ENCODE data around the gene GRID2. TPM values are rescaled to one million over a fixed set of nuclear protein-coding genes. Genes with fewer than 3 reads are reported as not detected.
A peak's percentile ranks its signal among the peaks of the same experiment; 100 is the strongest.

The GRID2 gene
- total RNA-seq, 1 donor = not detected

DNA sequence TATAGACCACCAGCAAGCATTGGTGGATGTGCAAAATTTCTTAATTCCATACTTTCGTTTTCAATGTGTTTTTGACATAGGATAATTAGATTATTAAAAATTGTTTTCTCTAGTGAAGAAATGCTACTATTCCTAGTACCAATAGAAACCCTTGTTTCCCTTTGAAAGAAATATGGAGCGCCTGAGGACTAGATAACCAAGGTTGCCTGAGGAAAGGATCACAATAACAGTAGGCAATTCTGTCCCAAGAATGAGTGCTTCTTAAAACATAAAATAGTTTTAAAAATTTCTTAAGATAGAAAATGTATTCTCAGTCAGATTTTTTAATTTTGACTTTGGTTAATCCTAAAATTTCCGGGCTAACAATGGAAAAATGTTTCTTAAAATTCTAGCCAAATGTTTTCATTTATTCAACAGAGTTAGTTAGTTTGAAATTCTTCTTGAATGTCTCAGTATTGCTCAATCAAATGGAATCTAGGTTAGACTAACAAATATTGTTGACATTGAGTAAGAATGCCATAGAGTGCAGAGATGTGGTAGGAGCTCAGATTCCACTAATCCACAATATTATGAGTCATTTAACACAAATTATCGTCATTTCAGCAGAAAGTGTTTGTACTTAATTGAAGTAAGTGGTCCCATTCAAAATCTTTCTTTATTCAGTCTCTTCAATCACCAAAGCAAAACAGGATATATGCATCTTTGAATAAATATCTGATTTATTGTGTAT is 666.0 kb downstream of the GRID2 start:
- H3K27ac ChIP-seq (ENCODE audit: low read depth, low read length) = no peak overlapping the region
- no peaks in the 10 kb centered on the region for H3K36me3 ChIP-seq (ENCODE audit: insufficient read depth, low read length)
- H3K79me2 ChIP-seq (ENCODE audit: insufficient read depth, low read length) = no peaks in the 10 kb centered on the region
- no peak overlapping the region for H3K4me3 ChIP-seq (ENCODE audit: insufficient read depth, low read length)
- no peak overlapping the region for H2AFZ ChIP-seq (ENCODE audit: low read length)
- H4K20me1 ChIP-seq (ENCODE audit: insufficient read depth, low read length) = no peaks in the 10 kb centered on the region
- H3K4me1 ChIP-seq (ENCODE audit: insufficient read depth, low read length) = no peaks in the 10 kb centered on the region
- no peaks in the 10 kb centered on the region for H3K27me3 ChIP-seq (ENCODE audit: insufficient read depth, low read length)
- no peak overlapping the region for H3K4me2 ChIP-seq (ENCODE audit: insufficient read depth, low read length)
- DNase-seq (ENCODE audit: insufficient read length, low spot score, missing footprints) = peak; percentile 58
- H3K9me3 ChIP-seq (ENCODE audit: low read depth, low read length) = no peaks in the 10 kb centered on the region
- TF ChIP-seq CTCF (IDR thresholded peaks at IDR 0.05; ENCODE audit: extremely low read depth, low read depth, low read length) = no peak

- DNase-seq (ENCODE audit: insufficient read length, low spot score, missing footprints) = no peak
- no peak for TF ChIP-seq CTCF (IDR thresholded peaks at IDR 0.05; ENCODE audit: extremely low read depth, low read depth, low read length)
- no peaks in the 10 kb centered on the region for H3K79me2 ChIP-seq (ENCODE audit: insufficient read depth, low read length)
- no peak overlapping the region for H3K4me3 ChIP-seq (ENCODE audit: insufficient read depth, low read length)
- H3K9me3 ChIP-seq (ENCODE audit: low read depth, low read length) = no peaks in the 10 kb centered on the region
- no peaks in the 10 kb centered on the region for H3K27me3 ChIP-seq (ENCODE audit: insufficient read depth, low read length)
- no peak overlapping the region for H3K4me2 ChIP-seq (ENCODE audit: insufficient read depth, low read length)
- no peaks in the 10 kb centered on the region for H4K20me1 ChIP-seq (ENCODE audit: insufficient read depth, low read length)
- H3K36me3 ChIP-seq (ENCODE audit: insufficient read depth, low read length) = no peaks in the 10 kb centered on the region
- no peak overlapping the region for H3K27ac ChIP-seq (ENCODE audit: low read depth, low read length)
- no peaks in the 10 kb centered on the region for H3K4me1 ChIP-seq (ENCODE audit: insufficient read depth, low read length)
- no peak overlapping the region for H2AFZ ChIP-seq (ENCODE audit: low read length)
Measured at GRCh38 chr4:92970996-92971395, 667.2 kb downstream of the GRID2 start.

GRCh38 chr4:92988301-92988700 is 684.5 kb downstream of the GRID2 start:
- Histone ChIP-seq H3K4me2 (ENCODE audit: insufficient read depth, low read length) (no peak overlapping the region), H3K27ac (ENCODE audit: low read depth, low read length) (no peak overlapping the region), H4K20me1 (ENCODE audit: insufficient read depth, low read length) (no peaks in the 10 kb centered on the region), H2AFZ (ENCODE audit: low read length) (no peak overlapping the region), H3K79me2 (ENCODE audit: insufficient read depth, low read length) (no peaks in the 10 kb centered on the region), H3K27me3 (ENCODE audit: insufficient read depth, low read length) (no peaks in the 10 kb centered on the region), H3K9me3 (ENCODE audit: low read depth, low read length) (no peaks in the 10 kb centered on the region), H3K4me3 (ENCODE audit: insufficient read depth, low read length) (no peak overlapping the region), H3K36me3 (ENCODE audit: insufficient read depth, low read length) (no peaks in the 10 kb centered on the region), H3K4me1 (ENCODE audit: insufficient read depth, low read length) (no peaks in the 10 kb centered on the region)
- no peak for DNase-seq (ENCODE audit: insufficient read length, low spot score, missing footprints)
- TF ChIP-seq CTCF (IDR thresholded peaks at IDR 0.05; ENCODE audit: extremely low read depth, low read depth, low read length) = no peak

GRCh38 chr4:92992758-92993157 is 689.0 kb downstream of the GRID2 start:
- no peak overlapping the region for H3K4me3 ChIP-seq (ENCODE audit: insufficient read depth, low read length)
- no peaks in the 10 kb centered on the region for H3K36me3 ChIP-seq (ENCODE audit: insufficient read depth, low read length)
- no peak for DNase-seq (ENCODE audit: insufficient read length, low spot score, missing footprints)
- TF ChIP-seq CTCF (IDR thresholded peaks at IDR 0.05; ENCODE audit: extremely low read depth, low read depth, low read length) = no peak
- H3K27ac ChIP-seq (ENCODE audit: low read depth, low read length) = no peak overlapping the region
- H3K27me3 ChIP-seq (ENCODE audit: insufficient read depth, low read length) = no peaks in the 10 kb centered on the region
- no peaks in the 10 kb centered on the region for H3K9me3 ChIP-seq (ENCODE audit: low read depth, low read length)
- no peak overlapping the region for H3K4me2 ChIP-seq (ENCODE audit: insufficient read depth, low read length)
- H4K20me1 ChIP-seq (ENCODE audit: insufficient read depth, low read length) = no peaks in the 10 kb centered on the region
- no peak overlapping the region for H2AFZ ChIP-seq (ENCODE audit: low read length)
- H3K79me2 ChIP-seq (ENCODE audit: insufficient read depth, low read length) = no peaks in the 10 kb centered on the region
- no peaks in the 10 kb centered on the region for H3K4me1 ChIP-seq (ENCODE audit: insufficient read depth, low read length)
